DOHH2 (cell line): Measurements from ENCODE around the gene EPHA2.

Experiments
- CTCF ChIP-seq: fragments of 200-600 bp; sonication (generic); IDR thresholded peaks from one replicate; pipeline ENCODE4 v1.5.1; 2014; ENCODE audit warnings: antibody characterized with exemption, mild to moderate bottlenecking, low read depth, low read length; ENCODE audit not compliant: poor library complexity, severe bottlenecking
- EZH2phosphoT487 ChIP-seq: fragments of 200-600 bp; sonication (generic); IDR thresholded peaks from 2 replicates; pipeline ENCODE4 v1.6.1; 2017; ENCODE audit warnings: borderline replicate concordance, mild to moderate bottlenecking, antibody characterized with exemption, low read length, moderate library complexity, mixed read lengths

DNA sequence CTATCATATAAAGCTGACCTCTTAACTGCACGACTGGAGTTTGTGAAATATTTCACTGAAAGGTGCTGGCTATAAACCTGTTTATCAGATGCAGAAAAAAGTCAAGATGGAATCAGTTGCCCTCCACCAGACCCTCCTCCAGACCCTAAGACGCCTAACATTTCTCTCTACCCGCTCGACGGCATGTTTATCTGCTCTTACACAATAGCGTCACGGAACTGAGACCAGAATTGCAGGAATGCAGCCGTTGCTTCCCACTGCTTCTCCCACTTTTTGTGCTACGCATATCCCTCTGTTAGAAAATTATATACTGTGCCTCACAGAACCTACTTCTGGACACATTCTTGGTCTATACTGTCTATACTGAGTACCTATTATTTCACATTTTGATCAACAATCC is 54.2 kb downstream of the EPHA2 start:
- no peak for TF ChIP-seq CTCF
- no peak for TF ChIP-seq EZH2phosphoT487
